ENCODE measurements around the gene KIF5C. TPM values are rescaled to one million over a fixed set of nuclear protein-coding genes. Genes with fewer than 3 reads are reported as not detected.
"Not testable (repeated sequence)": the region's sequence is repeated elsewhere in the genome, so short reads cannot be mapped to it uniquely, and the experiment has no call there.

Gene KIF5C
- total RNA-seq: 0.58 and 1.6 TPM in 2 replicates

GRCh38 chr2:148874868-148875341 lies at the start of gene KIF5C:
Gene KIF5C (plus strand): TSS chr2:148875227. CDS start chr2:148875618, 391 bp downstream.
- no peak for DNase-seq (ENCODE audit: extremely low read depth, low read depth, low spot score)

GRCh38 chr2:148826791-148827190 lies 48.2 kb upstream of the KIF5C start:
- no peak for DNase-seq (ENCODE audit: extremely low read depth, low read depth, low spot score)

DNA sequence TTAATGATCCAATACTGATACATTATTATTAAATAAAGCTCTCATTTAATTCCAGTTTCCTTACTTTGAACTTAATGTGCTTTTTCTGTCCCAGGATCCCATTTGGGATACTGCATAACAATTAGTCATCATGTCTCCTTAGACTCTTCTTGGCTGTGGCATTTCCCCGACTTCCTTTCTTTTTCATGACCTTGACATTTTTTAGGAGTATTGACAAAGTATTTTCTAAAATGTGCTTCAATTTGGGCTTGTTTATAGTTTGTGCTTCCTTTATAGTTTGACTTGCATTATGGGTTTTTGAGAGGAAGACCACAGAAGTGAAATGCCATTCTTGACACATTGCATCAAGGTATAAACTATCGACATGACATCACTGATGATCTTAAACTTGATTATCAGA lies 46.1 kb upstream of the KIF5C start:
- no peak for DNase-seq (ENCODE audit: extremely low read depth, low read depth, low spot score)

- DNase-seq (ENCODE audit: extremely low read depth, low read depth, low spot score): no peak
Observed at GRCh38 chr2:148829618-148830017, 45.4 kb upstream of the KIF5C start.

DNA sequence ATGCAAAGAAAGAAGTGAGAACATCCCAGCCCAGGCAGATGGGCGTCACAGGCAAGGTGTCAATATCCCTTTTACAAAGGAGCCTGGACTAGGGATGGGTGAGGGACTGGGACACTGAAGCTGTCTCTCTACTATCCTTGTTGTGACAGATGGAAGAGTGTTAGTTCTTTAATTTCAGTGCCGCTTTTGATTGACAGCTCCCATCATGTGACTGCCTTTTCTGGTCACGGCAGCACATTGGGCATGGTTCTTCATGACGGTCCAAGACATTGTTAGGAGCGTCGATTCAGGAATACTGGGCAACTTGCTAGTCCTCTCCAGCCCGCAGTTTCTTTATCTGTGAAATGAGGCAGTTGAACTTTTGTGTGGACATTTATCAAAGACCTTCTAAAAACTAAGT lies 42.4 kb upstream of the KIF5C start:
- DNase-seq (ENCODE audit: extremely low read depth, low read depth, low spot score): no peak

DNA sequence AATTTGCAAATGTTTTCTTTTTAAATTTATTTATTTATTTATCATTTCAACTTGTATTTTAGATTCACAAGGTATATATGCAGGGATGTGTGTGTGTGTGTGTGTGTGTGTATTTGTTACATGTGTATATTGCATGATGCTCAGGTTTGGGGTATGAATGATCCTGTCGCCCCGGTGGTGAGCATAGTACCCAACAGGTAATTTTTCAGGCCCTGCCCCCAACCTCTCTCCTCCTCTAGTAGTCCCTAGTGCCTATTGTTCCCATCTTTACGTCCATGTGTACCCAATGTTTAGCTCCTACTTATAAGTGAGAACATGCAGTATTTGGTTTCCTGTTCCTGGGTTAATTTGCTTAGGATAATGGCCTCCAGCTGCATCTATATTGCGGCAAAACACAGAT lies 33.0 kb upstream of the KIF5C start:
- DNase-seq (ENCODE audit: extremely low read depth, low read depth, low spot score): no peak

- DNase-seq (ENCODE audit: extremely low read depth, low read depth, low spot score): no peak
Observed at GRCh38 chr2:148848146-148848545, 26.9 kb upstream of the KIF5C start.

GRCh38 chr2:148853458-148853857 lies 21.6 kb upstream of the KIF5C start:
- no peak for DNase-seq (ENCODE audit: extremely low read depth, low read depth, low spot score)

DNA sequence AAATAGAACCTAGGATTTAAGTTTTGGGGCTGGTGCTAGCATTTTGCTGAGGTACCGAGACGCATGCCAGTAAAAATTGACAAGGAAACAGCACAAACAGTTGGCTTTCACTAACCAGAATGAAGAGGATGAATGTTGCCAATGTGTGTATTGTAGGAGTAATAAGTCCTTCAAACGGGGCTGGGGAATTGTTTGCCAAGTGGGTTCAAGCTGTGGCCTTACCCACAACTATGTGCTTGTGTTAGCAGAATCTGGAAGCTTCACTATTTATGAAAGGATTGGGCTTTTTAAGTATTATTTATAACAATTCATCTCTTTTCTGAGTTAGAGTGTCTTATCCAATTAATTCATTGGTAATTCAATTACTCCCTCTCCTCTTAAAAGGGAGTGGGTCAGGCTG lies 15.0 kb upstream of the KIF5C start:
- no peak for DNase-seq (ENCODE audit: extremely low read depth, low read depth, low spot score)

DNA sequence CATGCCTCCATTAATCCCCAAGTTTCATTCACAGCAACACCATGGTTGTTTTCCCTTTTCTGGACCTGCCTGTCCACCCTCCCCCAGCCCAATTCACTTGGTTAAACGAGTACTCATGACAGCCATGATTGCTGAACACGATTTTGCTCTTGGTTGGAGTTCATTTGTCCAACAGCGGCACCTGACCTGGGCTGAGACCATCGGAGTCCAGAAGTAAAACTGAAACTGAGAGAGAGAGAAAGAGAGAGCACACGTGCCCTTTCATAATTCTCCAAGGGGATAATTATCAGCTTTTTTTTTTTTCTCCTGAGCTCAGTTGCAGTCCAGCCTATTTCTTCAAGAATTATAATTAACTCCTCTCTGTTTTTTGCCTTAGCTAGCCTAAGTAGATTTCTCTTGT lies 13.7 kb upstream of the KIF5C start:
- DNase-seq (ENCODE audit: extremely low read depth, low read depth, low spot score): no peak

- not testable (repeated sequence) for DNase-seq (ENCODE audit: extremely low read depth, low read depth, low spot score)
Observed at GRCh38 chr2:148862478-148862877, 12.5 kb upstream of the KIF5C start.

DNA sequence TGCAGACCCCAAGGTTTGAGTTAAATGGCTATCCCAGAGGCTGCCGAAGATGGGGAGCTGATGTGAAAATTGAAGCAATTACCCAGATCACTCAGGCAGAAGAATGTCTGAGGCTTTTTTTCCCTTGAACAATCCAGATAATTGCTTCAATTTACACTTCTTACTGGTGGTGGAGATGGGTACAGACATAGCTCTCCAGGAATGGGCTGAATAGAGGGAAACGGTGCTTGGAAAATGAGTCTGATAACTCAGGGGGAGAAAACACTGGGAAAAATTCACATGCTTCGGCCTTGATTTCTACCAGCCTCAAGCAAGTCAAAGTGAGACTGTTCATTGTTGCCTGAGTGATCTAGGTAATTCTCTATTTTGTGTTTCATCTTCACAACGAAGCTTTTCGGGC lies 9.5 kb upstream of the KIF5C start:
- no peak for DNase-seq (ENCODE audit: extremely low read depth, low read depth, low spot score)

DNA sequence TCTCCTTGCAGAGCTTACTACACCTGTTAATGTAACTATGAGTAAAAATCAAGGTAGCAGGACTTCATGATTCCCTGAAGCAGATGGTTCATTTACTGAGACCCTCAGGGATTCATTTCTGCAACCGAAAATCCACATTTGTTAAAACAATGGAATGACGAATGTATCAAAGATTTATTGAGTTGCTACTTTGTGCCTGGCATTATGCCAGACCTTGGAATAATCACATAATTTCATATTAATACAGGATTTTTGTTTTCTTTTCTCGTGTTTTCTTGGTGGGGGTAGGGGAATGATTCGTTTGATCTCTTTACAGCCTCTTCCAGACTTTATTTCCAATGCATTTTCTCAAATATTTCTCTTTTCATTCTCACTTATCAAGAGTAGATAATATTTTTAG lies 8.9 kb upstream of the KIF5C start:
- no peak for DNase-seq (ENCODE audit: extremely low read depth, low read depth, low spot score)

DNA sequence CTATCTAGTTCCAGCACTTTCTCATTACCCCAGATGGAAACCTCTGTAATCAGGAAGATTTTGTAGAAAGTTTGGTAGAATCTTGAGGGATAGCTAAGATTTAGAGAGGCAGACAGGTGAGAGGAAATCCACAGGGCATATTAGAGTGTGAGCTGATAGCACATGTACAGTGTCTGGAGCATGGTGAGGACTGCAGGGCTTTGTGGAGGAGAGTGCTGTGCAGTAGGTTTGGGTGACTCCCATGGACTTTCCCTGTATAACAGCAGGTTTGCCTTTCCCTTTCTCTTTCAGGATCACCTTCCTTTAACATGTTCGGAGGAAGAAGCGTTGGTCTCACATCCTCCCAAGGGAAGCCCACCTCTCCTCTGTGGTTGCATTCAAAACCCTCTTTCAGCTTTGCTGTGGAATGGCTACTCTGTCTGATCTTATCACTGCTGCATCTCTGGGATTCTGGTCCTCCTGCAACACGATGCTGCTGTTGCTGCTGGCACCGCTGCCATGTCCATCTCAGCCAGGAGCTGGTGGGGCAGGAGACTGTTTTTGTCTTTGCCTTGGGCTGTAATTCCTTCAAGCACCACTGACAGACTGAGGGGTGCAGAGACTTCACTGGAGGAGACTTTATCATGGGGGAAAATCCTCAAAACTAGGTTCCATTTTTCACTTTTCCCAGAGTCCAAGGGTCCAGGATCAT lies 7.8 kb upstream of the KIF5C start:
- DNase-seq (ENCODE audit: extremely low read depth, low read depth, low spot score): no peak

GRCh38 chr2:148875387-148876051 lies 492 bp downstream of the KIF5C start:
- no peak for DNase-seq (ENCODE audit: extremely low read depth, low read depth, low spot score)

GRCh38 chr2:148876202-148876594 lies 1.2 kb downstream of the KIF5C start:
- DNase-seq (ENCODE audit: extremely low read depth, low read depth, low spot score): no peak

GRCh38 chr2:148876595-148877402 lies 1.8 kb downstream of the KIF5C start:
- DNase-seq (ENCODE audit: extremely low read depth, low read depth, low spot score): no peak

DNA sequence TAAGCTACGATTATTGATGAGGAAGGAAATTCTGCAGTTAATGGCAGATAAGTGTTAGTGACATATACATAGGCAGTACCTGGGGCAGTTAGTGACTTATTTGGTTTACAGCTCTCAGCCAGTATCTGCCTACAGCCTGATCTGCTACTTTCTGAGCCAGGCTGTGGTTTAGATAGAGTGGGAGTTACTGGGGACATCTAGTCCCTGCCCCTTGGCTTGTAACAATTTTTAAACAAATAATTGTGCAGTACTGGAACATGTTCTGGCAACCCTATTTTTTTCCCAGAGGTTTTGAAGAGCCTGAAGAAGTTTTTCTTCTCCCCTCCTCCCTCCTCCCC lies 2.3 kb downstream of the KIF5C start:
- no peak for DNase-seq (ENCODE audit: extremely low read depth, low read depth, low spot score)

- no peak for DNase-seq (ENCODE audit: extremely low read depth, low read depth, low spot score)
Observed at GRCh38 chr2:148880636-148881035, 5.6 kb downstream of the KIF5C start.

- no peak for DNase-seq (ENCODE audit: extremely low read depth, low read depth, low spot score)
Observed at GRCh38 chr2:148882051-148882450, 7.0 kb downstream of the KIF5C start.

GRCh38 chr2:148885209-148885608 lies 10.2 kb downstream of the KIF5C start:
- DNase-seq (ENCODE audit: extremely low read depth, low read depth, low spot score): no peak

- no peak for DNase-seq (ENCODE audit: extremely low read depth, low read depth, low spot score)
Observed at GRCh38 chr2:148885988-148886387, 11.0 kb downstream of the KIF5C start.
